Suprapubic skin (tissue), 4 donors: ENCODE results near the gene PARD3B.

ENCODE experiments used
- CTCF ChIP-seq, 2 donors: fragments of 200-600 bp in 1 of 2; fragments of 450-650 bp in 1 of 2; sonication (generic) in 1 of 2; IDR thresholded peaks; one replicate each; pipeline ENCODE4 v1.5.1; 2016 to 2019; ENCODE audit warnings: antibody characterized with exemption in 2 of 2, mild to moderate bottlenecking in 1 of 2, moderate library complexity in 1 of 2
- EP300 ChIP-seq: sonication (generic); formaldehyde crosslinking; IDR thresholded peaks from one replicate; pipeline ENCODE4 v1.6.1; 2017; ENCODE audit warnings: antibody characterized with exemption
- POLR2A ChIP-seq, 2 donors: fragments of 450-650 bp; IDR thresholded peaks; one replicate each; pipeline ENCODE4 v1.6.1; 2017; ENCODE audit warnings: antibody characterized with exemption in 2 of 2, mild to moderate bottlenecking in 2 of 2, moderate library complexity in 2 of 2
- POLR2AphosphoS5 ChIP-seq, 3 donors: sonication (generic); formaldehyde crosslinking; IDR thresholded peaks; one replicate each; pipeline ENCODE4 v1.6.1; 2017; ENCODE audit warnings: antibody characterized with exemption in 3 of 3

- no peak for TF ChIP-seq CTCF (IDR thresholded peaks at IDR 0.05)
- no peak for TF ChIP-seq POLR2A (IDR thresholded peaks at IDR 0.05)
- no peak for TF ChIP-seq EP300
- TF ChIP-seq POLR2AphosphoS5 (IDR thresholded peaks at IDR 0.05): no peak
Observed at GRCh38 chr2:205017381-205017780, 472.1 kb downstream of the PARD3B start.
